Kidney epithelial cell (primary cell): ENCODE results near the gene SMC1B. TPM values are rescaled to one million over a fixed set of nuclear protein-coding genes. Genes with fewer than 3 reads are reported as not detected.
"Not testable (repeated sequence)": the region's sequence is repeated elsewhere in the genome, so short reads cannot be mapped to it uniquely, and the experiment has no call there.

Experiments used
- DNase-seq: peaks from one replicate; pipeline ENCODE4 v3.0.0-alpha.2; 2010; ENCODE audit warnings: low read depth
- H3K27me3 ChIP-seq: 2 replicates; pipeline ENCODE4 v1.6.0; 2011; ENCODE audit warnings: low read length; ENCODE audit not compliant: control insufficient read depth, insufficient read depth
- H3K36me3 ChIP-seq: 2 replicates; pipeline ENCODE4 v1.5.1; 2011; ENCODE audit warnings: low read length; ENCODE audit not compliant: control insufficient read depth, insufficient read depth
- H3K4me3 ChIP-seq: 2 replicates; pipeline ENCODE4 v1.5.1; 2011; ENCODE audit warnings: low read depth, mild to moderate bottlenecking, control low read depth, low read length
- CTCF ChIP-seq: IDR thresholded peaks from 2 replicates; pipeline ENCODE4 v1.5.1; 2011; ENCODE audit warnings: mild to moderate bottlenecking, moderate library complexity, low read length, control low read depth, inconsistent platforms; ENCODE audit not compliant: insufficient read depth, poor library complexity, severe bottlenecking
- total RNA-seq: library from RNA; depleted of rRNA; stranded (reverse); fragments of >200 nt; gene quantifications from 2 replicates; pipeline ENCODE4 v1.2.3, GENCODE V29; 2015

SMC1B gene
- total RNA-seq, 1 donor from 2014 or later, result 0.08 TPM

GRCh38 chr22:45328822-45329529 lies 84.4 kb downstream of the SMC1B start:
- DNase-seq, result no peak
- no peak overlapping the region for H3K4me3 ChIP-seq
- no peaks in the 10 kb centered on the region for H3K36me3 ChIP-seq
- H3K27me3 ChIP-seq, result no peaks in the 10 kb centered on the region
- TF ChIP-seq CTCF, result no peak

GRCh38 chr22:45328261-45328660 lies 85.1 kb downstream of the SMC1B start:
- DNase-seq, H3K36me3 ChIP-seq, H3K4me3 ChIP-seq, H3K27me3 ChIP-seq: not testable (repeated sequence)

GRCh38 chr22:45324311-45324711 lies 89.1 kb downstream of the SMC1B start:
- H3K36me3 ChIP-seq, result no peaks in the 10 kb centered on the region
- no peak for TF ChIP-seq CTCF
- no peaks in the 10 kb centered on the region for H3K27me3 ChIP-seq
- H3K4me3 ChIP-seq, result no peak overlapping the region
- DNase-seq, result no peak

GRCh38 chr22:45323695-45324094 lies 89.7 kb downstream of the SMC1B start:
- H3K27me3 ChIP-seq, result no peaks in the 10 kb centered on the region
- no peak overlapping the region for H3K4me3 ChIP-seq
- DNase-seq, result no peak
- TF ChIP-seq CTCF, result no peak
- H3K36me3 ChIP-seq, result no peaks in the 10 kb centered on the region

GRCh38 chr22:45322873-45323525 lies 90.4 kb downstream of the SMC1B start:
- TF ChIP-seq CTCF, result no peak
- Histone ChIP-seq H3K27me3 (no peaks in the 10 kb centered on the region), H3K36me3 (no peaks in the 10 kb centered on the region), H3K4me3 (no peak overlapping the region)
- DNase-seq, result no peak

GRCh38 chr22:45321827-45322226 lies 91.6 kb downstream of the SMC1B start:
- no peaks in the 10 kb centered on the region for H3K36me3 ChIP-seq
- no peak for TF ChIP-seq CTCF
- no peaks in the 10 kb centered on the region for H3K27me3 ChIP-seq
- H3K4me3 ChIP-seq, result no peak overlapping the region
- DNase-seq, result no peak
